MM.1S (cell line): ENCODE data around the gene RTN4RL1.

ENCODE experiments used
- DNase-seq: peaks from one replicate; pipeline ENCODE4 v3.0.0-alpha.2; 2015
- H2AFZ ChIP-seq: fragments of 300-600 bp; sonication (generic); 2 replicates; pipeline ENCODE4 v1.6.0; 2016; ENCODE audit warnings: antibody characterized with exemption, low read length
- H3F3A ChIP-seq: fragments of 300-600 bp; sonication (generic); 2 replicates; pipeline ENCODE4 v1.6.1; 2016; ENCODE audit warnings: mild to moderate bottlenecking, antibody characterized with exemption, low read length, moderate library complexity, mixed read lengths; ENCODE audit not compliant: insufficient read depth
- H3K27ac ChIP-seq: fragments of 300-600 bp; sonication (generic); 2 replicates; pipeline ENCODE4 v1.5.1; 2016; ENCODE audit warnings: mild to moderate bottlenecking, low read length
- H3K27me3 ChIP-seq: fragments of 300-600 bp; sonication (generic); replicated peaks from 2 replicates; pipeline ENCODE4 v1.6.0; 2016; ENCODE audit warnings: low read length; ENCODE audit not compliant: insufficient read depth
- H3K36me3 ChIP-seq: fragments of 300-600 bp; sonication (generic); replicated peaks from 2 replicates; pipeline ENCODE4 v1.6.1; 2016; ENCODE audit warnings: mild to moderate bottlenecking, low read length, mixed read lengths; ENCODE audit not compliant: insufficient read depth
- H3K4me1 ChIP-seq: fragments of 300-600 bp; sonication (generic); 2 replicates; pipeline ENCODE4 v1.6.1; 2016; ENCODE audit warnings: low read length, mixed read lengths
- H3K4me2 ChIP-seq: fragments of 300-600 bp; sonication (generic); 2 replicates; pipeline ENCODE4 v1.6.0; 2016; ENCODE audit warnings: low read depth, low read length
- H3K4me3 ChIP-seq: fragments of 300-600 bp; sonication (generic); 2 replicates; pipeline ENCODE4 v1.5.1; 2016; ENCODE audit warnings: low read length, mixed read lengths
- H3K79me2 ChIP-seq: fragments of 300-600 bp; sonication (generic); 2 replicates; pipeline ENCODE4 v1.6.1; 2016; ENCODE audit warnings: mixed run types, low read length, mixed read lengths
- H3K9ac ChIP-seq: fragments of 300-600 bp; sonication (generic); 2 replicates; pipeline ENCODE4 v1.6.1; 2016; ENCODE audit warnings: low read length, mixed read lengths
- H3K9me2 ChIP-seq: fragments of 300-600 bp; sonication (generic); replicated peaks from 2 replicates; pipeline ENCODE4 v1.6.1; 2016; ENCODE audit warnings: mild to moderate bottlenecking, low read length, mixed read lengths; ENCODE audit not compliant: insufficient read depth
- H3K9me3 ChIP-seq: fragments of 300-600 bp; sonication (generic); replicated peaks from 2 replicates; pipeline ENCODE4 v1.6.1; 2016; ENCODE audit warnings: mild to moderate bottlenecking, low read length, mixed read lengths; ENCODE audit not compliant: insufficient read depth
- H4K20me1 ChIP-seq: fragments of 300-600 bp; sonication (generic); 2 replicates; pipeline ENCODE4 v1.6.1; 2016; ENCODE audit warnings: mild to moderate bottlenecking, low read length, moderate library complexity, mixed read lengths; ENCODE audit not compliant: insufficient read depth
- EZH2 ChIP-seq: fragments of 300-600 bp; sonication (generic); optimal IDR thresholded peaks from 2 replicates; pipeline ENCODE3; 2017; ENCODE audit warnings: low read depth, mild to moderate bottlenecking, antibody characterized with exemption, low read length, mixed read lengths
- EZH2phosphoT487 ChIP-seq: fragments of 300-600 bp; sonication (generic); IDR thresholded peaks from 2 replicates; pipeline ENCODE4 v1.6.1; 2018; ENCODE audit warnings: antibody characterized with exemption, low read length
- TF ChIP-seq, protein P1 (sequence below): fragments of 300-600 bp; sonication (generic); IDR thresholded peaks from 2 replicates; pipeline ENCODE4 v1.5.1; 2016; ENCODE audit warnings: antibody characterized with exemption, low read length, mixed read lengths

Gene RTN4RL1

DNA sequence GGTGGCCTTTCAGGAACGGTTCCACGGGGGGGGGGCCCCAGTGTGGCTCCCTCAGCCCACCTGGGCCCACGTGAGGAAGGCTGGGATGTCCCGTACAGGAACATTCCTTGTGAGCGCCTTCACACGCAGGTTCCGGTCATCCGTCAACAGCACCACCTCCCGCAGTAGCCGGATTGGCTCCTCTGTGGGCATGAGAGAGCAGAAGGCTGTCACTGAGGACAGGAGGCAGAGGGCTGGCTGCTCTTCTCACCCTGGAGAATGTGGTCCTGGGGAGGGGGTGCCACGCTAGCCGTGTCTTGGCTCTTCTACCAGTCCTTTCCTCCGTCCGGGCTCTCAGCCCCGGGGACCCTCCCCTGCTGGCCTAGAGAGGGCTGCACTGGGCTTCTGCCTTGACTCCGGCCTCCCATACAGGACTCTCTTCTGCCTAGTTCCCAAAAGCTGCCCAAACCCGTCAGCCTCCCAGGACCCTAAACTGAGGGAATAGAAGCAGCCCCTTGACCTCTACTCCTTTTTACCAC is 36.4 kb upstream of the RTN4RL1 start:
- H3K4me3 ChIP-seq = no peak overlapping the region
- H3K27ac ChIP-seq = no peak overlapping the region
- no peaks in the 10 kb centered on the region for H3F3A ChIP-seq
- no peaks in the 10 kb centered on the region for H3K79me2 ChIP-seq
- H3K4me1 ChIP-seq = no peaks in the 10 kb centered on the region
- TF ChIP-seq EZH2 (no peak), EZH2phosphoT487 (no peak)
- TF ChIP-seq, protein P1, sequence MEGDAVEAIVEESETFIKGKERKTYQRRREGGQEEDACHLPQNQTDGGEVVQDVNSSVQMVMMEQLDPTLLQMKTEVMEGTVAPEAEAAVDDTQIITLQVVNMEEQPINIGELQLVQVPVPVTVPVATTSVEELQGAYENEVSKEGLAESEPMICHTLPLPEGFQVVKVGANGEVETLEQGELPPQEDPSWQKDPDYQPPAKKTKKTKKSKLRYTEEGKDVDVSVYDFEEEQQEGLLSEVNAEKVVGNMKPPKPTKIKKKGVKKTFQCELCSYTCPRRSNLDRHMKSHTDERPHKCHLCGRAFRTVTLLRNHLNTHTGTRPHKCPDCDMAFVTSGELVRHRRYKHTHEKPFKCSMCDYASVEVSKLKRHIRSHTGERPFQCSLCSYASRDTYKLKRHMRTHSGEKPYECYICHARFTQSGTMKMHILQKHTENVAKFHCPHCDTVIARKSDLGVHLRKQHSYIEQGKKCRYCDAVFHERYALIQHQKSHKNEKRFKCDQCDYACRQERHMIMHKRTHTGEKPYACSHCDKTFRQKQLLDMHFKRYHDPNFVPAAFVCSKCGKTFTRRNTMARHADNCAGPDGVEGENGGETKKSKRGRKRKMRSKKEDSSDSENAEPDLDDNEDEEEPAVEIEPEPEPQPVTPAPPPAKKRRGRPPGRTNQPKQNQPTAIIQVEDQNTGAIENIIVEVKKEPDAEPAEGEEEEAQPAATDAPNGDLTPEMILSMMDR = no peak
- no peak overlapping the region for H3K9ac ChIP-seq
- H3K36me3 ChIP-seq = no peaks in the 10 kb centered on the region
- DNase-seq = no peak
- no peak overlapping the region for H2AFZ ChIP-seq
- no peaks in the 10 kb centered on the region for H3K27me3 ChIP-seq
- H3K9me2 ChIP-seq = no peaks in the 10 kb centered on the region
- H4K20me1 ChIP-seq = no peaks in the 10 kb centered on the region
- no peak overlapping the region for H3K4me2 ChIP-seq
- no peaks in the 10 kb centered on the region for H3K9me3 ChIP-seq

DNA sequence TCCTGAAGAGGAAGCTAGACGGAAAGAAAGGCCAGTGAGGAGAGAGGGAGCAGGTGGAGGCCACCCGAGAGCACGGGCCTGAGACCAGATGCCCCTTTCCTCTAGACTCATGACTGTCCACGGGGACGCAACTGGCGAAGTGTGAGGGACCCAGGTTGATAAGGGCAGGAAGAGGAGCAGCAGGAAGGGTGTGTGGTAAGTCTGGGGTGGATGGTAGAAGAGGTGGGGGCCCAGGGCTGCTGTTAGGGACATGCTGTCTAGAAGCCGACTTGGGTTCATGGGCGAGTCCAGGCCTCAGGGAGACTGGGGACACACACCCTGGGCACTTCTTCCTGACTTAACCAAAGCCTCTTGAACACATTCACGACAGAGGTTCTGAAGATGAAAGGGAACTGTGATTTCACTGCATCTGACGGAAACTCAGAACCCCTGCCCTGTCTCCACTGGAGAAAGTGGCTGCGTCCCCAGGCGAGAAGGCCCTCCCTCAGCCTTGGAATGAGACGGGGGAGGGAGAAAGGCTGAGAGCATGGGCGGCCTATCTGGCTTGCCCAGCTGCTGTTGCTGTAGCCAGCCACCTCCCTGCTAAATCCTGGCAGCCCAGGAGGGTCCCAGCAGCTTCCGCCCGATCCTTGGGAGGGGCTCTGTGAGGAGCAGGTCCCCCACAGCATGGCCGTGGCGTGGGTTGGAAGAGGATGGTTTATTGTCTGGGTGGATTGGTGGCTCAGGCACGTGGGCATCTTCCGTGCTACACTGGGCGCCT is 35.7 kb upstream of the RTN4RL1 start:
- no peak for DNase-seq
- no peaks in the 10 kb centered on the region for H4K20me1 ChIP-seq
- H2AFZ ChIP-seq = no peak overlapping the region
- no peak overlapping the region for H3K4me2 ChIP-seq
- H3K9me3 ChIP-seq = no peaks in the 10 kb centered on the region
- no peak overlapping the region for H3K4me3 ChIP-seq
- H3F3A ChIP-seq = no peaks in the 10 kb centered on the region
- H3K79me2 ChIP-seq = no peaks in the 10 kb centered on the region
- H3K27ac ChIP-seq = no peak overlapping the region
- H3K27me3 ChIP-seq = no peaks in the 10 kb centered on the region
- H3K9me2 ChIP-seq = no peaks in the 10 kb centered on the region
- H3K9ac ChIP-seq = no peak overlapping the region
- H3K36me3 ChIP-seq = no peaks in the 10 kb centered on the region
- TF ChIP-seq EZH2phosphoT487 (no peak), EZH2 (no peak)
- TF ChIP-seq, protein P1 = no peak
- no peaks in the 10 kb centered on the region for H3K4me1 ChIP-seq

DNA sequence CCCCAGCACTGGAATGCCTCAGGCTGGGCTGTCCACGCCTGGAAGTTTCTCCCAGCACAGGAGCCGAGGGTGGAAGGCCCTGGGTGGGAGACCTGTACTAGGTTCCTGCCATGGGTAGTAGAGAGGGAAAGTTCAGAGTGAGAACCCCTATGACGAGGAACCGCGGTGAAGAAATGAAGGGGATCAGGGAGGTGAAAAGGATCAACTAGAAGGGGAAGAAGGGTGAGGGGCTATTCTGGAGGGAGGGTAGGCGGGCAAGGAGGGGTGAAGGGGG is 35.2 kb upstream of the RTN4RL1 start:
- H2AFZ ChIP-seq = no peak overlapping the region
- H3F3A ChIP-seq = no peaks in the 10 kb centered on the region
- no peak for DNase-seq
- H3K9me3 ChIP-seq = no peaks in the 10 kb centered on the region
- H3K36me3 ChIP-seq = no peaks in the 10 kb centered on the region
- H3K9me2 ChIP-seq = no peaks in the 10 kb centered on the region
- H3K4me3 ChIP-seq = no peak overlapping the region
- H3K9ac ChIP-seq = no peak overlapping the region
- no peaks in the 10 kb centered on the region for H3K27me3 ChIP-seq
- TF ChIP-seq EZH2 (no peak), EZH2phosphoT487 (no peak)
- TF ChIP-seq, protein P1 = no peak
- H3K4me1 ChIP-seq = no peaks in the 10 kb centered on the region
- H3K4me2 ChIP-seq = no peak overlapping the region
- no peaks in the 10 kb centered on the region for H3K79me2 ChIP-seq
- H4K20me1 ChIP-seq = no peaks in the 10 kb centered on the region
- no peak overlapping the region for H3K27ac ChIP-seq
